ENCODE data around the gene DMXL1.

DMXL1 gene

GRCh38 chr5:119270121-119270565, 199.3 kb downstream of the DMXL1 start:
- CTCF ChIA-PET = interaction anchor here (1.0 to 3.2 kb wide), 4 partner anchors 10 to 141 kb away, joined by 3 to 18 read pairs (median 6); no protein-coding TSS in a partner anchor
- H3K36me3 ChIP-seq (ENCODE audit: control insufficient read depth in 4 of 4, insufficient read depth in 4 of 4, low read length in 3 of 4) = peaks cover 0 to 8% (median 1%) of the 10 kb centered on the region in 4 experiments
- H3K27ac ChIP-seq (ENCODE audit: insufficient read depth in 1 of 2, low read depth in 1 of 2, low read length in 2 of 2, poor library complexity in 1 of 2, severe bottlenecking in 2 of 2) = peak overlapping the region in 1 of 2 experiments; percentile 91
- no peaks in the 10 kb centered on the region for H3K27me3 ChIP-seq (replicated peaks in 2 of 5; ENCODE audit: control insufficient read depth in 4 of 5, insufficient read depth in 5 of 5, low read length in 4 of 5)
- POLR2A ChIA-PET = interaction anchor here (0.8 to 1.3 kb wide), 3 partner anchors 41 to 60 kb away, joined by 3 to 4 read pairs (median 4); no protein-coding TSS in a partner anchor
- H3K9me3 ChIP-seq (ENCODE audit: control extremely low read depth in 1 of 5, control insufficient read depth in 4 of 5, insufficient read depth in 2 of 5, low read depth in 1 of 5, low read length in 4 of 5) = no peaks in the 10 kb centered on the region
- H3K4me3 ChIP-seq (ENCODE audit: control insufficient read depth in 1 of 7, extremely low read depth in 1 of 7, insufficient read depth in 4 of 7, low read depth in 2 of 7, low read length in 6 of 7) = peak overlapping the region in 5 of 7 experiments; percentile 73 to 98 (median 94)
- DNase-seq = no peak
- WGBS (ENCODE audit: insufficient coverage) = no CpG with 5 or more reads among the region's 5 CpGs
- H3K4me1 ChIP-seq (ENCODE audit: control extremely low read depth in 1 of 4, control insufficient read depth in 4 of 4, insufficient read depth in 4 of 4, low read length in 3 of 4) = peaks cover 52 to 72% (median 59%) of the 10 kb centered on the region in 4 experiments

DNA sequence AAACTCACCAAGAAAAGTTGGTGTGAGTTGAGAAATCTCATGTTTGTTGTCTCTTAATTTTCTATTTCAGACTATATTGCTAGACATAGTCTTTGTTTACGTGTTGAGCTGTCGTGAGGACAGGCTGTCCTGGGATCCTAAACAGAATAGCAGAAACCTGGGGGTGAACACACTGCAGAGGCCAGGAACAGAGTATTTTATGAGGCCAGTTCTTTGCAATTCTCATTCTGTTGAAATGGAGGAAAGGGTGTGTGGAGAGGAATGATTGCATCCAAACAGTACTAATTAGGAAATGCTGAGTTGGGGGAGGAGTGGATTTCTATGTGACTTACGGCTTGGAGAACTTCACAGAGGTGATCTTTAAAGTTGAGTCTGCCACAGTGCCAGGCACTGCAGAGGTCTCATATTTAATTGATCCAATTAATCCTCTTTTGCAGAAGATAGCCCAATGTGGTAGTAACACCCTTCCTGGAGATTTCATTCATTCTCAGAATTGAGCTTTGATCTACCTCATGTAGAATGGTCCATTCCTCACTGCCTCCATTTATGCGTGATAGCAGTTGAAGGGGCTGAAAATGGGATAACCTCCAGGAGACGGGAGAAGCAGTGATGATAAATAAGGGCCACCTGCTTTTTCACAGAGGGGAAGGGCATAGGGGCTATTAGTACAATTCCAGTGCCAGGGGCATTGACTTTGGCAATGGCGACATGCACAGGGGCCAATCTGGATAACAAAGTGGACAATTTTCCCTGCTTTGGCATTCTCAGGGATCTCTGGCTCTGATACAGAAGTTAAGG, 200.3 kb downstream of the DMXL1 start:
- CTCF ChIA-PET = interaction anchor here (0.6 to 4.4 kb wide), 7 partner anchors 19 to 141 kb away, joined by 3 to 23 read pairs (median 4); no protein-coding TSS in a partner anchor
- H3K27me3 ChIP-seq (replicated peaks in 2 of 5; ENCODE audit: control insufficient read depth in 4 of 5, insufficient read depth in 5 of 5, low read length in 4 of 5) = no peaks in the 10 kb centered on the region

DNA sequence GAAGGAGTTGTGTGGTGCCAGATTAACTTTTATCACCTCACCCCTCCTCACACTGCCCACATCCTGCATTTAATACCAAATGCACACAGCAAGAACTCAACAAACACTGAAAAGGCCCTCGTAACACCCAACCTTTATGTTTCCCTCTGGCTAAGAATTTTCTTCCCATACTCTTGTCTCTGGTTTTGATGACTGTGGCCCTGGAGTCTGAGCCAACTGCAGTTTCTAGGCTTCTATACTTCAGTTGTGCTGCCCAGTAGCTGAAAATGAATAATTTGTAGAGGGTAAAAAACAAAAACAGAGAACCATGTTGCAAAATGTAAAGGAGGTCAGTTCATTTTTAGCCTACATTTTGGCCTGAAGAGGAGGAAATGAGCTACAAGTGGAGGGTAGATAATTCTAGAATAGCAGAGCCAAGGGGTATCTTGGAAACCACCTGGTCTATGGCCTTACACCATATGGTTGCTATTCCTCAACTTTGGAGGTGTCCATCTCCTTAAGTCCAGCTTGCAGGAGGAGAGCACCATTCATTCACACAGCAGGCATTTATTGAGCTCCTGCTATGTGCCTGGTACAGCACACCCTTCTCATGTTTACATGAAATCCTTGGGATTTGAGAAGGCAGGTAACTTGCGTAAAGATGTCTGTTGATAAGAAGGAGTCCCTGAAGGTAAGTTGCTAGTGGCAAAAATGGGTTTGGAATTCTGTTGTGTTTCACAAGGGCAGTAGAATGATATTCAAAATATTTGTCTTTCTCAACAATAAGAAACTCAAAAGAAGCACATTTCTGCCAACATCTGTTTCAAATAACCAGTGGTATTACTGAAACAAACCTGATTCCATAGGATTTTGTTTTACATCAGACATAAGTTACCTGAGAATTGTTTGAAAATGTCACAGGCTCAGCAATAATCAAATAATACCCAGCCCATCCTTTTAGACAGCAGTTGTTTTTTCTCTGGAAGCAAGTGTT, 201.2 kb downstream of the DMXL1 start:
- 100% methylated on average over 1 of the region's 2 CpGs for WGBS (ENCODE audit: insufficient coverage)
- Histone ChIP-seq H3K27ac (ENCODE audit: insufficient read depth in 1 of 2, low read depth in 1 of 2, low read length in 2 of 2, poor library complexity in 1 of 2, severe bottlenecking in 2 of 2) (peak overlapping the region in 1 of 2 experiments; percentile 3), H3K36me3 (ENCODE audit: control insufficient read depth in 4 of 4, insufficient read depth in 4 of 4, low read length in 3 of 4) (peaks cover 0 to 8% (median 1%) of the 10 kb centered on the region in 4 experiments), H3K27me3 (replicated peaks in 2 of 5; ENCODE audit: control insufficient read depth in 4 of 5, insufficient read depth in 5 of 5, low read length in 4 of 5) (no peaks in the 10 kb centered on the region), H3K4me1 (ENCODE audit: control extremely low read depth in 1 of 4, control insufficient read depth in 4 of 4, insufficient read depth in 4 of 4, low read length in 3 of 4) (peaks cover 61 to 88% (median 74%) of the 10 kb centered on the region in 4 experiments), H3K4me3 (ENCODE audit: control insufficient read depth in 1 of 7, extremely low read depth in 1 of 7, insufficient read depth in 4 of 7, low read depth in 2 of 7, low read length in 6 of 7) (peak overlapping the region in 2 of 7 experiments; percentile 31 to 96), H3K9me3 (ENCODE audit: control extremely low read depth in 1 of 5, control insufficient read depth in 4 of 5, insufficient read depth in 2 of 5, low read depth in 1 of 5, low read length in 4 of 5) (no peaks in the 10 kb centered on the region)
- POLR2A ChIA-PET = interaction anchor here (0.8 to 1.6 kb wide), 2 partner anchors 36 to 43 kb away, joined by 3 to 4 read pairs; no protein-coding TSS in a partner anchor
- CTCF ChIA-PET = interaction anchor here (0.6 to 4.4 kb wide), 10 partner anchors 12 to 140 kb away, joined by 3 to 23 read pairs (median 3); no protein-coding TSS in a partner anchor
- DNase-seq = no peak

More for the DNA sequence above, 200.3 kb downstream of the DMXL1 start:
- 88% methylated on average over 6 of the region's 6 CpGs for WGBS (ENCODE audit: insufficient coverage)
- peaks cover 58 to 82% (median 67%) of the 10 kb centered on the region in 4 experiments for H3K4me1 ChIP-seq (ENCODE audit: control extremely low read depth in 1 of 4, control insufficient read depth in 4 of 4, insufficient read depth in 4 of 4, low read length in 3 of 4)
- DNase-seq = no peak
- POLR2A ChIA-PET = no interaction called here
- H3K36me3 ChIP-seq (ENCODE audit: control insufficient read depth in 4 of 4, insufficient read depth in 4 of 4, low read length in 3 of 4) = peaks cover 0 to 8% (median 1%) of the 10 kb centered on the region in 4 experiments
- H3K4me3 ChIP-seq (ENCODE audit: control insufficient read depth in 1 of 7, extremely low read depth in 1 of 7, insufficient read depth in 4 of 7, low read depth in 2 of 7, low read length in 6 of 7) = peak overlapping the region in 4 of 7 experiments; percentile 16 to 96 (median 26)
- H3K27ac ChIP-seq (ENCODE audit: insufficient read depth in 1 of 2, low read depth in 1 of 2, low read length in 2 of 2, poor library complexity in 1 of 2, severe bottlenecking in 2 of 2) = peak overlapping the region in 1 of 2 experiments; percentile 28
- no peaks in the 10 kb centered on the region for H3K9me3 ChIP-seq (ENCODE audit: control extremely low read depth in 1 of 5, control insufficient read depth in 4 of 5, insufficient read depth in 2 of 5, low read depth in 1 of 5, low read length in 4 of 5)

DNA sequence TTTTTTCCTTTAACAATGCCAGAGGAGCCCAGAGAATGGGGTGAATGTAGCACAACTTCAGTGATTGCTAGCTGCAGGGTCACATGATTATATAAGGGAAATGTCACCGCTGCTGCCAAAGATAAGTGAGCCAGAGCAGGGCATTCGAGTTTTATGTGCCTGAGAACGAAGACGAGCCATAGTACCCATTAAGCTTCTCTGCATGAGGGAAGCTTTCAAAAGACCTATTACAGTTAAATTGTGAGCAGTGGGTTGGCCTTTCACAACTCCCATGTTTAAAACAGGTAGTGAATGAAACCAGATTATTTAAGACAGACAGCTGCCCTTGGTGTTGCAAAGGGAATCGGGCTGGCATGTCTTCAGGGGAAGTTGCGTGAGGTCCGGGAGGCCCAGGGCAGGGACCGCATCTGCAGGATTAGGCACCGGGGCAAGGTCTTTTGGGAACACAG, 202.5 kb downstream of the DMXL1 start:
- Histone ChIP-seq H3K27me3 (replicated peaks in 2 of 5; ENCODE audit: control insufficient read depth in 4 of 5, insufficient read depth in 5 of 5, low read length in 4 of 5) (no peaks in the 10 kb centered on the region), H3K4me3 (ENCODE audit: control insufficient read depth in 1 of 7, extremely low read depth in 1 of 7, insufficient read depth in 4 of 7, low read depth in 2 of 7, low read length in 6 of 7) (peak overlapping the region in 6 of 7 experiments; percentile 7 to 60 (median 43)), H3K9me3 (ENCODE audit: control extremely low read depth in 1 of 5, control insufficient read depth in 4 of 5, insufficient read depth in 2 of 5, low read depth in 1 of 5, low read length in 4 of 5) (no peaks in the 10 kb centered on the region), H3K36me3 (ENCODE audit: control insufficient read depth in 4 of 4, insufficient read depth in 4 of 4, low read length in 3 of 4) (peaks cover 0 to 8% (median 1%) of the 10 kb centered on the region in 4 experiments), H3K27ac (ENCODE audit: insufficient read depth in 1 of 2, low read depth in 1 of 2, low read length in 2 of 2, poor library complexity in 1 of 2, severe bottlenecking in 2 of 2) (peak overlapping the region in 1 of 2 experiments; percentile 70), H3K4me1 (ENCODE audit: control extremely low read depth in 1 of 4, control insufficient read depth in 4 of 4, insufficient read depth in 4 of 4, low read length in 3 of 4) (peaks cover 61 to 87% (median 75%) of the 10 kb centered on the region in 4 experiments)
- POLR2A ChIA-PET = interaction anchor here (1.2 to 1.6 kb wide), 2 partner anchors 34 to 57 kb away, joined by 3 to 4 read pairs; no protein-coding TSS in a partner anchor
- DNase-seq = peak; percentile 37 to 78 (median 66)
- CTCF ChIA-PET = interaction anchor here (1.1 to 4.4 kb wide), 10 partner anchors 10 to 139 kb away, joined by 3 to 23 read pairs (median 4); no protein-coding TSS in a partner anchor
- 2% methylated on average over 9 of the region's 9 CpGs for WGBS (ENCODE audit: insufficient coverage)

GRCh38 chr5:119274030-119274766, 203.3 kb downstream of the DMXL1 start:
- DNase-seq = no peak
- Histone ChIP-seq H3K9me3 (ENCODE audit: control extremely low read depth in 1 of 5, control insufficient read depth in 4 of 5, insufficient read depth in 2 of 5, low read depth in 1 of 5, low read length in 4 of 5) (no peaks in the 10 kb centered on the region), H3K4me3 (ENCODE audit: control insufficient read depth in 1 of 7, extremely low read depth in 1 of 7, insufficient read depth in 4 of 7, low read depth in 2 of 7, low read length in 6 of 7) (peak overlapping the region in 5 of 7 experiments; percentile 20 to 44 (median 24)), H3K27ac (ENCODE audit: insufficient read depth in 1 of 2, low read depth in 1 of 2, low read length in 2 of 2, poor library complexity in 1 of 2, severe bottlenecking in 2 of 2) (peak overlapping the region; percentile 30 to 70), H3K36me3 (ENCODE audit: control insufficient read depth in 4 of 4, insufficient read depth in 4 of 4, low read length in 3 of 4) (peaks cover 0 to 8% (median 1%) of the 10 kb centered on the region in 4 experiments), H3K4me1 (ENCODE audit: control extremely low read depth in 1 of 4, control insufficient read depth in 4 of 4, insufficient read depth in 4 of 4, low read length in 3 of 4) (peaks cover 61 to 86% (median 74%) of the 10 kb centered on the region in 4 experiments), H3K27me3 (replicated peaks in 2 of 5; ENCODE audit: control insufficient read depth in 4 of 5, insufficient read depth in 5 of 5, low read length in 4 of 5) (no peaks in the 10 kb centered on the region)
- CTCF ChIA-PET = interaction anchor here (1.0 to 4.4 kb wide), 9 partner anchors 10 to 138 kb away, joined by 3 to 23 read pairs (median 7); no protein-coding TSS in a partner anchor
- WGBS (ENCODE audit: insufficient coverage) = 93% methylated on average over 4 of the region's 5 CpGs
- POLR2A ChIA-PET = interaction anchor here (1.2 to 1.6 kb wide), 2 partner anchors 34 to 56 kb away, joined by 3 to 4 read pairs; no protein-coding TSS in a partner anchor

DNA sequence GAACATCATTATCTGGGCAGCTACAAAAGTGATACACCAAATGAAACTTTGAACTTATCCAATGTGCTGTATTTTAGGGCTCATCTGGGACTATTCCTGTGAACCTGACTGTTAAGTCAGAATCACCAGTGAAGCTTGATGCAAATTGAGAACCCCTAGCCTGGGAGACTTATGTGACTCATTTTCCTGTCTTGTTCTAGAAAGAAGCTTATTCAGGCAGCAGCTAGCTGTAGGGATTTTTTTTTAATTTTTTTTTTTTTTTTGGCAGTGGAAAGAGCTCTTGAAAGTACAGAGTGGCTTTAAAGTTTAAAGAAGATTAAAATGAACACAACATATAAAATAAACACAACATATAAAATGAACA, 203.9 kb downstream of the DMXL1 start:
- CTCF ChIA-PET = interaction anchor here (1.0 to 4.4 kb wide), 6 partner anchors 9 to 138 kb away, joined by 6 to 23 read pairs (median 9); no protein-coding TSS in a partner anchor
- Histone ChIP-seq H3K27ac (ENCODE audit: insufficient read depth in 1 of 2, low read depth in 1 of 2, low read length in 2 of 2, poor library complexity in 1 of 2, severe bottlenecking in 2 of 2) (peak overlapping the region; percentile 30 to 70), H3K4me3 (ENCODE audit: control insufficient read depth in 1 of 7, extremely low read depth in 1 of 7, insufficient read depth in 4 of 7, low read depth in 2 of 7, low read length in 6 of 7) (peak overlapping the region in 1 of 7 experiments; percentile 20), H3K9me3 (ENCODE audit: control extremely low read depth in 1 of 5, control insufficient read depth in 4 of 5, insufficient read depth in 2 of 5, low read depth in 1 of 5, low read length in 4 of 5) (no peaks in the 10 kb centered on the region), H3K36me3 (ENCODE audit: control insufficient read depth in 4 of 4, insufficient read depth in 4 of 4, low read length in 3 of 4) (peaks cover 0 to 8% (median 1%) of the 10 kb centered on the region in 4 experiments), H3K4me1 (ENCODE audit: control extremely low read depth in 1 of 4, control insufficient read depth in 4 of 4, insufficient read depth in 4 of 4, low read length in 3 of 4) (peaks cover 61 to 80% (median 70%) of the 10 kb centered on the region in 4 experiments), H3K27me3 (replicated peaks in 2 of 5; ENCODE audit: control insufficient read depth in 4 of 5, insufficient read depth in 5 of 5, low read length in 4 of 5) (no peaks in the 10 kb centered on the region)
- POLR2A ChIA-PET = no interaction called here
- DNase-seq = peak; percentile 52 to 84 (median 73)

All from common myeloid progenitor, CD34-positive (primary cell).